Activated CD8-positive, alpha-beta memory T cell treated with anti-CD3 and anti-CD28 coated beads, Interleukin-2, amount 50 U/mL, for 1 hour (primary cell): ENCODE data around the gene SLC16A5.
"Not testable (repeated sequence)": the region's sequence is repeated elsewhere in the genome, so short reads cannot be mapped to it uniquely, and the experiment has no call there.

Experiments used
- DNase-seq: peaks from one replicate; pipeline ENCODE4 v3.0.0-alpha.2; 2020; ENCODE audit errors: extremely low read depth

SLC16A5 gene, protein sequence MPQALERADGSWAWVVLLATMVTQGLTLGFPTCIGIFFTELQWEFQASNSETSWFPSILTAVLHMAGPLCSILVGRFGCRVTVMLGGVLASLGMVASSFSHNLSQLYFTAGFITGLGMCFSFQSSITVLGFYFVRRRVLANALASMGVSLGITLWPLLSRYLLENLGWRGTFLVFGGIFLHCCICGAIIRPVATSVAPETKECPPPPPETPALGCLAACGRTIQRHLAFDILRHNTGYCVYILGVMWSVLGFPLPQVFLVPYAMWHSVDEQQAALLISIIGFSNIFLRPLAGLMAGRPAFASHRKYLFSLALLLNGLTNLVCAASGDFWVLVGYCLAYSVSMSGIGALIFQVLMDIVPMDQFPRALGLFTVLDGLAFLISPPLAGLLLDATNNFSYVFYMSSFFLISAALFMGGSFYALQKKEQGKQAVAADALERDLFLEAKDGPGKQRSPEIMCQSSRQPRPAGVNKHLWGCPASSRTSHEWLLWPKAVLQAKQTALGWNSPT

GRCh38 chr17:75087558-75088453, at the start of gene SLC16A5:
Gene SLC16A5 (plus strand): TSS chr17:75087954. CDS start chr17:75093637, 5,683 bp downstream.
- DNase-seq, result no peak

- DNase-seq, result no peak
Observed at GRCh38 chr17:75039238-75039637, 48.5 kb upstream of the SLC16A5 start.

- no peak for DNase-seq
Observed at GRCh38 chr17:75041656-75042280, 46.0 kb upstream of the SLC16A5 start.

- not testable (repeated sequence) for DNase-seq
Observed at GRCh38 chr17:75043789-75044188, 44.0 kb upstream of the SLC16A5 start.

DNA sequence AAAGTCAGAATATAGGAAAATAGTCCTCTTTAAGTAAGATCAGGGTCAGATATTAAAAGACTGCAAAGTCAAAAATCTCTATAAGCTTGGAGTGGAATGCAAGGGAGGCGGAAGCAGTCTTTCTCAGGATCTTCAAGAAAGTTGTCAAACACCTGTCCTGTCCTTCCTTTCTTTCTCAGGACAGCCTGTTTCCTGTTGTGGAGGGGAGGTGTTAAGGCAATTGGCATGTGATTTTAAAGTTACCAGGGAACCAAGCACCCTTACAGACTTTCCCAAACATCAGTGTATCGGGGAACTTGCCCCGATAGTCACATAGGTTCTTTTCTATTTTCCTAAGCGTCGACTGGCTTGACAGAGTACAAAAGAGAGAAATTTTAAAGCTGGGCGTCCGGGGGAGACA, 43.0 kb upstream of the SLC16A5 start:
- no peak for DNase-seq

DNA sequence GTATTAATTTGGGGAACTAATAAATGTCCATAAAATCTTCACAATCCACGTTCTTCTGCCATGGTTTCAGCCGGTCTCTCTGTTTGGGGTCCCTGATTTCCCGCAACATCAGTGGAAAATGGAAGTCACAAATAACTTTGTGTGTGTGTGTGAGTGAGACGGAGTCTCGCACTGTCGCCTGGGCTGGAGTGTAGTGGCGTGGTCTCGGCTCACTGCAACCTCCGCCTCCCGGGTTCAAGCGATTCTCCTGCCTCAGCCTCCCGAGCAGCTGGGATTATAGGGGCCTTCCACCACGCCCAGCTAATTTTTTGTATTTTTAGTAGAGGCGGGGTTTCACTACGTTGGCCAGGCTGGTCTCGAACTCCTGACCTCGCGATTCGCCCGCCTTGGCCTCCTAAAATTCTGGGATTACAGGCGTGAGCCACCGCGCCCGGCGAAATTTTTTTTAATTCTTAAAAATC, 41.8 kb upstream of the SLC16A5 start:
- DNase-seq, result not testable (repeated sequence)

- peak; percentile 84 for DNase-seq
Observed at GRCh38 chr17:75046407-75047289, 41.1 kb upstream of the SLC16A5 start, which contains the start of the genes ATP5PD and KCTD2. Gene ATP5PD (minus strand): TSS chr17:75046969. CDS start chr17:75042650, 4,319 bp downstream. Gene KCTD2 (plus strand): TSS chr17:75047225. CDS start chr17:75047251, 26 bp downstream.

- no peak for DNase-seq
Observed at GRCh38 chr17:75047398-75048098, 40.2 kb upstream of the SLC16A5 start.

DNA sequence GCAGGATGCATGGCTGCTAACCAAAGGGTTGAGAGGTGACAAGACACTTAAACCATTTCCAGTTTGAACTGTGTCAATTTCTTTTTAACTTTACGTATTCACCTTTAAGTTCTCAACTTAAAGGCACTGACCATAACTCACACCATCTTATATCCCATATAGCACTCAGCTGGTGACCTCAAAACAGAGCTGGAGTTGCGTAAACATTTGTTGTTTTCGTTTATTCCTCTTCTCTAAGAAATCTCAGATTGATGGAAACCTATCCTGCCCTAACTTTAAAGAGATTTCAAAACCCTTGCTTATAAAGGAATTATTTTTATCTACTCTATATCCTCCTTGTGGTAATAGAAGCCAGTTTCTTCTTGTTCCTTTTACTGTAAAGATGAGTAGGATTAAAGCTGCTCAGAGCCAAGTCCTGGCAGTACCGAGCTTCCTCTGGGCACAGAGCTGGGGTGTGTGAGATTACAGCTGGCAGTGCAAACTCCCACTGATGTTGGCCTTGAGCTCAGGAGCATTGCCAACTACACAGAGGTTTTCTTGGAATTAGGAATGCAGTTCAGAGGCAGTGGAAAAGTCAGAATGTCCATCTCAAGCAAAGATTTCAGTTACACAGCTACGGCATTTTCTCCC, 39.4 kb upstream of the SLC16A5 start:
- DNase-seq, result no peak

- no peak for DNase-seq
Observed at GRCh38 chr17:75049057-75049456, 38.7 kb upstream of the SLC16A5 start.

- DNase-seq, result no peak
Observed at GRCh38 chr17:75049706-75050105, 38.0 kb upstream of the SLC16A5 start.

DNA sequence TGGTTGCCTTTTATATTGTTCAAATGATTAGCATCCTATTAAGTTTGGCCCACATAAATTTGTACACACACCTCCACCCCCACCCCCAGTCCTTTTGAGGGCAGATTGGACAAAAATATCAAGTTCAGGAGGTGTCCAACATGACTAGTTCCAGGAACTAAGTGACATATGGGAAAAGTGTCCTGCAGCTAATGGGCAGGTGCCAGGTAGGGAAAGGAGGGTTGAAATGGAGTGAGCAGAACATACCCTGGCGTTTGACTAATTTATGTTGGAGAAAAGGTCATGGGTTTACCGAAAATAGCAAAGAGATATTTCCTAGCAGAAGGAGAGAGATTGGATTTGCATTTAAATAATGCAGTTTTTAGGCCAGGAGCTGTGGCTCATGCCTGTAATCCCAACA, 35.8 kb upstream of the SLC16A5 start:
- no peak for DNase-seq

DNA sequence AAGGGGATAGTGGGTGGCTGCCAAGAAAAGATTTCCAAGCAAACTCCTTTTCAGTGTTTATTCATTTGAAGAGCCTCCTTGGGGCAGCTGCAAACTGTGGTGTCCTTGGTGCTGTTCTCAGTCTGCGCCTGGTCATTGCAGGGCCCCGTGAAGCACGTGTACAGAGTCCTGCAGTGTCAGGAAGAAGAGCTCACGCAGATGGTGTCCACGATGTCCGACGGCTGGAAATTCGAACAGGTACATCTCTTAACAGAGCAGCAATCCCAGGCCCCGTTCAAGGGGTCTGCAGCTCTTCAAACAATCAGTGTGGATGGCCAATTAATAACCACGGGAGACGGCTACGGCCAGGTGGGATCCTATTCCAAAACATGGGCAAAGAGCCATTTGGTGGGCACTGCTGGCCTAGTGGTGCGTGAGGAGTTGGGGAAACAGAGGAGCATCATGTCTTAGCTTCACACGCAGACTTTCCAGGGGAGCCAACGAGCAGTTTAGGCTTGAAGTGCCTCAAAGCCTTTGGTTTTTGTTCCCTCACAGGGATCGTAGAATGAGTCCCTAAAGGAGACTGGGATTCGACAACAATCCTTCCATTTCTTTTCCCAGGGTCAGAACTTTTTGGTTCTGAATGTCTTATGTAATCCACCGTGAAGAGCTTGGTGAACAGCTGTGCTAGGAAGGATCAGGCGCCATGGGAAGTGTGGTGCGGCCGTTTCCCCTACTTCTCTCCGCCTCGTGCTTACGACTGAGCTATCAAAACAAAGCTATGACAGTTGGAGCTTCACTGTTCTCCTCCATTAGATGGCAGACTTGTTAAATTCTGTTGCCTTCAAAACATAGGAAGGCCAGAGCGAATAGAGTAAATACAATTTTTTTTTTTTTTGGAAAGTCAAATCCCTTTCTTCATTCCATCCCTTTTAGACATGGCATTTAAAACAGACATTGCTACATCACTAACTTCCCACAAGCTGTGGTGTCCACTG, 28.1 kb upstream of the SLC16A5 start:
- DNase-seq, result no peak

GRCh38 chr17:75060434-75061054, 27.2 kb upstream of the SLC16A5 start:
- no peak for DNase-seq

DNA sequence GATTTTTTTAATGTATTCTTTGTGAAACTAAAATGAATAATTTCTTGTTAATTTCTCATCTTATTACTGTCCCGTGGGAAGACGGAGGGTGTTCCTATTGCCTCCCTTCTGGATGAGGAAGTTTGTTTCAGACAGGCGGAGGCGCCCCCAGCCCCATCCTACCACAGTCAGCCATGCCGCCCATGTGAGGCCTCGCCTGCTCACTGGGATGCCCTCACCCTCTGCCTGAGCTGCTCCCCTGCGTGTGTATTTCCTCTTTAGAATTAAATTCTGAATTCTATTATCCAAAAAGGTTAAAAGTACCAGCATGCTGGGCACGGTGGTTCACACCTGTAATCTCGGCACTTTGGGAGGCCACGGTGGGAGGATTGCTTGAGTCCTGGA, 26.7 kb upstream of the SLC16A5 start:
- no peak for DNase-seq

DNA sequence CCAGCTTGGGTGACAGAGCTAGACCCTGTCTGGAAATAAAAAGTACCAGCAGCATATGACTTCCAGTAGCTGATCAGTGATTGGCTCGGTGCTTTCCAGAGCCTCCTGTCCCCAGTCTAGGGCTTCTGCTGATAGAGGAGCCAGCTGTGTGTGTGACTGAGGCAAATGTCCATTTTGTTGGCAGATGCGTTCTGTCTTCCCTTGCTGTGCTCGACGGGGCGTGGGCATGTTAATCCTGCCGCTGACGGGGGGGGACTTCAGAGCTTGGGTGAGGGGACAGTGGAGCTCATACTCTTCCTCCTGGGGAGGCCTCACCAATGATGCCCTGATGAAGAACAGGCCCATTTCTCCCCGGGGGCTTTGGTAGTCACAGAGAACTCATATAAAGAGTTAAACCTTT, 26.1 kb upstream of the SLC16A5 start:
- DNase-seq, result no peak

- DNase-seq, result no peak
Observed at GRCh38 chr17:75063201-75063600, 24.6 kb upstream of the SLC16A5 start.

DNA sequence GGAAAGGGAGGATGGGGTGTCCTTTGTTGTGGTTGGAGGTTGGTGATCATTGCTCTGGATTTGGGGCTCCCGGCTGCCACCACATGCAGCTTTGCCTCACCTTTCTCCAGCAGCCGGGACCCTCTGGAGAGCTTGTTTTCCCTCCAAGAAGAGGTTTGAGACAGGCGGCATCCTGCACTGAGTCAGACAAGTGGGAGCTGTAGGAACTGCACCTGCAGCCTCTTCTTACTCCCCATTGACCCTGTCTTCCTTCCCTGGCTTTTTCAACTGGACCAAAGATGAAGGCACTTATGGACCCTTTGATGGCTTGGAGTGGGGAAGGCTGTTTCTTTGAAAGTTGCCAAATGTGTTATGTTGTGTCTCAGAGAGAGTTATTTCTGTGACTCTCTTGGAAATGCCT, 24.1 kb upstream of the SLC16A5 start:
- no peak for DNase-seq
